Erythroblast (primary cell): ENCODE results near the gene ARPC1B.

Experiments used
- GATA1 ChIP-seq: IDR thresholded peaks from 2 replicates; pipeline ENCODE4 v1.6.1; 2011; ENCODE audit warnings: low read depth, mild to moderate bottlenecking, control low read depth, low read length, moderate library complexity
- POLR2A ChIP-seq: IDR thresholded peaks from 2 replicates; pipeline ENCODE4 v1.6.1; 2011; ENCODE audit warnings: mild to moderate bottlenecking, low read length

- TF ChIP-seq POLR2A (no peak), GATA1 (no peak)
These were observed 9.0 kb upstream of the ARPC1B start for GRCh38 chr7:99365318-99366141.
